Ascending aorta (tissue), 2 donors: ENCODE measurements around the gene HNRNPUL2. TPM values are rescaled to one million over a fixed set of nuclear protein-coding genes. Genes with fewer than 3 reads are reported as not detected.
"Not testable (repeated sequence)": the region's sequence is repeated elsewhere in the genome, so short reads cannot be mapped to it uniquely, and the experiment has no call there.

Source experiments
- DNase-seq, 2 donors: peaks; one replicate each; pipeline ENCODE4 v3.0.0-alpha.2; 2019; ENCODE audit warnings: low spot score in 2 of 2
- H3K27ac ChIP-seq, 2 donors: fragments of 200-600 bp; sonication (generic); one replicate each; pipeline ENCODE4 v1.5.1; 2016 to 2017; ENCODE audit warnings: mild to moderate bottlenecking in 1 of 2
- H3K27me3 ChIP-seq: fragments of 200-600 bp; sonication (generic); one replicate; pipeline ENCODE4 v1.5.1; 2017
- H3K36me3 ChIP-seq, 2 donors: fragments of 200-600 bp; sonication (generic); one replicate each; pipeline ENCODE4 v1.5.1; 2016
- H3K4me1 ChIP-seq, 2 donors: fragments of 200-600 bp; sonication (generic); one replicate each; pipeline ENCODE4 v1.5.1; 2016 to 2017; ENCODE audit warnings: mild to moderate bottlenecking in 1 of 2
- H3K4me3 ChIP-seq, 2 donors: fragments of 200-600 bp; sonication (generic); one replicate each; pipeline ENCODE4 v1.5.1; 2016 to 2017; ENCODE audit warnings: mild to moderate bottlenecking in 1 of 2
- H3K9me3 ChIP-seq, 2 donors: fragments of 200-600 bp; sonication (generic); one replicate each; pipeline ENCODE4 v1.5.1; 2016
- CTCF ChIP-seq, 3 experiments: fragments of 200-600 bp in 2 of 3; fragments of 450-650 bp in 1 of 3; sonication (generic) in 2 of 3; IDR thresholded peaks; one replicate each; pipeline ENCODE4 v1.5.1; 2016 to 2019; ENCODE audit warnings: antibody characterized with exemption in 3 of 3, mild to moderate bottlenecking in 1 of 3, moderate library complexity in 1 of 3
- intact Hi-C: fragments of 100-400 bp; cut with DNase I; formaldehyde crosslinking; loops from one replicate; pipeline ENCODE4 v1.15.1; 2023
- total RNA-seq: library from RNA; depleted of rRNA; stranded (reverse); fragments of >200 nt; gene quantifications from one replicate; pipeline ENCODE4 v1.1.0, GENCODE V29; 2016

Gene HNRNPUL2
- total RNA-seq, 1 donor from 2014 or later: 14.6 TPM

DNA sequence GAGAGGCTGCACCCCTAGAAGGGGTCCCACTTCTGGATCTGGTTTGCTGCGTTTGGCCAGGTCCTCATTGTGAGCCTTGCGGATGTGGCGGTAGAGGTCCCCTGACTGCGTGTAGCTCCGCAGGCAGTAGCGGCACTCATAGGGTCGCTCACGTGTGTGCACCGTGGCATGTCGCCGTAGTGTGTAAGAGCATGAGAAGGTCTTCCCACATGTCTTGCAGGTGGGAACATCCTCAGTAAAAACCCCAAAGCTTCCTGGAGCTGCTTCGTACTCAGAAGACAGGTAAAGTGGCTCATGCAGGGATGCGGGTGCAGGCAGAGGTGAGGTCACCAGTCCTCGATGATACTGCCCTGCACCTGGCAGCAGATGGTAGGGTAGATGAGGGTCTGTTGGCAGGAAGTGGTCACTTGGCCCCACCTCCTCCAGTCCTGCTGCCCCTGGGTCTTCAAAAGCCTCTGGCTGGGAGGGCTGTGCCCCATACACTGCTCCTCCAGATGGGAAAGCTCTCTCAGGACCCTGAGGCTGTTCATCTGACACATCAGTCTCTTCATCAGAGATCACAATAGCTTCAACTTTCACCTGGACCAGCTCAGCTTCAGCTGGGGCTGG lies 25.0 kb upstream of the HNRNPUL2 start:
- H3K27ac ChIP-seq: no peak overlapping the region
- intact Hi-C loops: no loop called here
- no peaks in the 10 kb centered on the region for H3K9me3 ChIP-seq
- peaks cover 11 to 15% of the 10 kb centered on the region in 2 donors for H3K4me1 ChIP-seq
- no peaks in the 10 kb centered on the region for H3K27me3 ChIP-seq
- no peak overlapping the region for H3K4me3 ChIP-seq
- no peak for TF ChIP-seq CTCF (IDR thresholded peaks at IDR 0.05)
- H3K36me3 ChIP-seq: peaks cover 0 to 14% of the 10 kb centered on the region in 2 donors
- DNase-seq: no peak

DNA sequence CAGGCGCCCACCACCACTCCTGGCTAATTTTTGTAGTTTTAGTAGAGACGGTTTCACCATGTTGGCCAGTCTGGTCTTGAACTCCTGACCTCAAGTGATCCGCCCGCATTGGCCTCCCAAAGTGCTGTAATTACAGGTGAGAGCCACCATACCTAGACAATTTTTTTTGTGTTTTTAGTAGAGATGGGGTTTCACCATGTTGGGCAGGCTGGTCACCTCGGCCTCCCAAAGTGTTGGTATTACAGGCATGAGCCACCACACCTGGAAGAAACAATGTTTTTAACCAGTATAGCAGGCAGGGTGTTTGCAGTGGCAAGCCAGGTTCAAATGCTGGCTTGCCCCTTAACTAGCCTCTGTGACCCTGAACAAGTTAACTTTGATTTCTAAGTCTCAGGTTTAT lies 22.7 kb upstream of the HNRNPUL2 start:
- H3K9me3 ChIP-seq, H3K27ac ChIP-seq, H3K27me3 ChIP-seq, H3K4me3 ChIP-seq, intact Hi-C loops, DNase-seq: not testable (repeated sequence)
- H3K36me3 ChIP-seq: peaks cover 0 to 14% of the 10 kb centered on the region in 2 donors
- H3K4me1 ChIP-seq: peaks cover 11 to 15% of the 10 kb centered on the region in 2 donors

GRCh38 chr11:62747475-62748160 lies 20.4 kb upstream of the HNRNPUL2 start:
- Histone ChIP-seq H3K4me1 (peaks cover 2% of the 10 kb centered on the region in 2 donors), H3K4me3 (no peak overlapping the region), H3K27ac (no peak overlapping the region), H3K36me3 (peaks cover 0 to 11% of the 10 kb centered on the region in 2 donors), H3K27me3 (no peaks in the 10 kb centered on the region), H3K9me3 (no peaks in the 10 kb centered on the region)
- no peak for TF ChIP-seq CTCF (IDR thresholded peaks at IDR 0.05)
- DNase-seq: no peak
- intact Hi-C loops: no loop called here

- no peaks in the 10 kb centered on the region for H3K27me3 ChIP-seq
- intact Hi-C loops: no loop called here
- H3K4me3 ChIP-seq: no peak overlapping the region
Observed at GRCh38 chr11:62737196-62737595, 9.9 kb upstream of the HNRNPUL2 start.

GRCh38 chr11:62732830-62733229 lies 5.6 kb upstream of the HNRNPUL2 start:
- DNase-seq: no peak
- no peak overlapping the region for H3K4me3 ChIP-seq
- no peaks in the 10 kb centered on the region for H3K27me3 ChIP-seq
- intact Hi-C loops: no loop called here
- no peak for TF ChIP-seq CTCF (IDR thresholded peaks at IDR 0.05)
- H3K27ac ChIP-seq: no peak overlapping the region
- H3K9me3 ChIP-seq: no peaks in the 10 kb centered on the region
- peaks cover 5 to 24% of the 10 kb centered on the region in 2 donors for H3K4me1 ChIP-seq
- H3K36me3 ChIP-seq: peaks cover 46 to 47% of the 10 kb centered on the region in 2 donors

More at GRCh38 chr11:62737196-62737595, 9.9 kb upstream of the HNRNPUL2 start:
- no peak overlapping the region for H3K27ac ChIP-seq
- no peaks in the 10 kb centered on the region for H3K9me3 ChIP-seq
- H3K4me1 ChIP-seq: no peaks in the 10 kb centered on the region
- H3K36me3 ChIP-seq: peaks cover 70% of the 10 kb centered on the region in 2 donors
- no peak for TF ChIP-seq CTCF (IDR thresholded peaks at IDR 0.05)
- no peak for DNase-seq

- DNase-seq, intact Hi-C loops, H3K9me3 ChIP-seq, H3K27me3 ChIP-seq: not testable (repeated sequence)
- H3K27ac ChIP-seq: peak overlapping the region; percentile 92 to 95
- peaks cover 21 to 22% of the 10 kb centered on the region in 2 donors for H3K36me3 ChIP-seq
- peak overlapping the region; percentile 38 to 98 for H3K4me3 ChIP-seq
- peaks cover 5 to 30% of the 10 kb centered on the region in 2 donors for H3K4me1 ChIP-seq
Observed at GRCh38 chr11:62730076-62730475, 2.8 kb upstream of the HNRNPUL2 start.
